HS-27A (cell line): ENCODE results near the gene ALDOC.

Source experiments
- DNase-seq: peaks from one replicate; pipeline ENCODE4 v3.0.0-alpha.2; 2012; ENCODE audit warnings: low read depth, missing footprints

Gene ALDOC

DNA sequence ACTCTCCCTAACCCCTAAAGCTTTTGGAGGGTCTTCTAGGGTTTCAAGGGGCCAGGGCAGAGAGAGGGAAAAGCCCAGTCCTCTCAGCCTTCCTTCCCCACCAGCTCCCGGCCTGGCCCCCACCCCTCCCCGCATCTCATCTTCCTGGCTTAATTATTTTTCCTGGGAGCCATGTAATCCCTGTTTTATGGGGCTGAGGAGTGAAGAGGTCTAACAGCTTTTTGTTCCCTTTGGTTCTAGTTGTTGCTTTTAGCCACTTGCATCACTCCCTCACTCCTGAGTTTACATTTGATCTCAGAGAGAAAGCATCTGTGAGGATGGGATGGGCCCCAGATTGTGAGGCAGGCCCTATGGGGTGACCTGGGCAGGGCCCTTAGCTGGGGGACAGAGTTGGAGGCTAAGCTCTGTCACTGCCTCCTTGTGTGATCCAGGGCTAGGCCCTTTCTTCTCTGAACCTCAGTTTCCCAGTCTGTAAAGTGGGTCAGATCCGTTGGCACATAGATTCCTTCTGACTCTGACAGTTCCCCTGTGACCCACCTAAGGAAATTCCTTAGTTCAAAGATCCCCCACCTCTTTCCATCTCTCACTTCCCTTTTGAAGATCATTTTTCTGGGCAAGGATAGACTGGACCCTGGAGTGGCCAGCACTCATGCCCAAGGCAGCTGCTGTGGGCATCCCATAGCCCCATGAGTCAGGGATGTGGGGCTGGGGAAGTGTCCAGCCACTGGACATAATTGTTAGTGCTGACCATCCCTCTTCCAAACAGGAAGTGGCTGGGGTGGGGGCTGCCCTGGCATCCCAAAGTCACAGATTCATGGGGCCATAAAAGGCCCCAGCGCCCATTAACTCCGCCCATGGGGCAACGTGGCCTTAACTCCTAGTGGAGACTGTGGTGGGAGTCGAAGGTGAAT is 44.4 kb downstream of the ALDOC start:
- DNase-seq = no peak

DNA sequence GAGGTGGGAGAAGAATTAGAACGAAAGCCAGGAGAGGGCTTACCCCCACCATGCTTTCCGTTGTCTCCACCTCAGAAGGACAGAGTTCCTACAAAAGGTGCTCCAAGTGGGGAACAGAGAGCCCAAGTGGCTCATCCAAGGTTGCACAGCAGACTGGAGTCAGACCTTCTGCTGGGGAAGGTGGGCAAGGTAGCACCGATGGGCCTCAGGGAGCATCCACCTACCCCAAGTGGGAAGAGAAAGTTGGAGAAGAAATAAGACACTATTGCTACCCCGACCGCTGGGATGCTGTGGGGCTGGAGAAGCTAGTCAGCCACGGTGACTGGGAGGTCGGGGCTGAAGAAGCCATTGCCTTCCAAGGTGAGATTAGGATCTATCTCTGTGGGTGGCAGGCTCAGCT is 45.8 kb downstream of the ALDOC start:
- DNase-seq = no peak

DNA sequence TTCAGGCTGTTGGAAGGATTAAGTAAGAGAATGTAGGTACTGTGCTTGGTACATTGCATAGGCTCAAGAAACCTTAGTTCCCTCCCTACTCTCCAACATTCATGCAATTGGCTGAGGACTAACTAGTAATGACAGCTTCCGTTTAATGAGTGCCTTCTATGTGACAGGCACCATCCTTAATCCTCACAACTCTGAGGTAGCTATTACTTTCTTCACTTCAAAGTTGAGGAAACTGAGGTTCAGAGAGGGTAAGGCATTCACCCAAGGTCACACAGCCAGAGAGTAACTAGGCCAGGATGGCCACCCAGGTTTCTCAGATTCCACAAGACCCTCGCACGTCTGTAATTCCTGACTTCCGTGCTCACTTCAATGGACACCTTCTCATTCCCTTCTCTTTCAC is 46.4 kb downstream of the ALDOC start:
- DNase-seq = no peak

DNA sequence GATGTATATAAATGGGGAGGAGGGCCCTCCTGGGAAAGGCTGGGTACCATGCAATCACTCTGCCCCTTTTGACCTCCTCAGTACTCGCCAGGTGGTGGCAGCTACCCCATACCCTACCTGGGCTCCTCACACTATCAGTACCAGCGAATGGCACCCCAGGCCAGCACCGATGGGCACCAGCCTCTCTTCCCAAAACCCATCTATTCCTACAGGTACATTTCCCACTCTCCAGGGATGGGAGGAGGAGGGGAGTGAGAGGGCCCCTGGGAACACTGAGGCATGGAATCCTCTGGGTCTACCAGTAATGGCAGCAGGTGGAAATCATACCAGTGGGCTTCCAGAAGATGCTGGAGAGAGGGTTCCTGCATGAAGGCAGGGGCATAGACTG is 47.7 kb downstream of the ALDOC start:
- DNase-seq = no peak

DNA sequence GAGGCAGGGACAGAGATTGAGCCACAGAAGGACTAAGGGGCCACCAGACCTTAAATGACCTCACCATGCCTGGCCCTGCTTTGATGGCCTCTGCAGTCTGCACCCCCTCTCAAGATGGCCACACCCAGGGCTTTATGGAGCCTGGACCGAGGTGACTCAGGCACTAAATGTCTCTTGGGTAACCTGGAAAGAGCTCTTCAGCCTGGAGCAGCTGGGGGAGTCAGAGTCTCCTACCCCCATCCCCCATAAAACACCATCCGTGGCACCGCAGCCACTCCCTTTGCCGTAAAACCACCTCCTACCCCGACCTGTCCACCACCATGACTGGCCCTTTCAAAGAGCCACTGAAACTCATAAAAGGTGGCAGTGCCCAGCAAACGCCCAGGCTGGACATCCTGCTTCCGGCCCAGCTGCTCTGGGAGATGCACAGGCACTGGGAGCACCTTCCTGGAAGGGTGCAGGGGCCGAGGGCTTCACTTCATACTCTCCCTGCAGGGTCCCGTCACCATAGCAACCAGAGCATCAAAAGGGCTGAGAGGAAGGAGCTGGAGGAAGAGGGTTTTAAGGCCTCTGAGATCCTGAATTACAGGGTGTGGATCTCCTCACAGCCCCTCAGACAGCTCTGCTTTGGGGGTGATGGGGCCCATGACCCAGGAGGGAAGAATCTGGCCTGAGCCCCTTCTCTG is 48.2 kb downstream of the ALDOC start:
- no peak for DNase-seq

DNA sequence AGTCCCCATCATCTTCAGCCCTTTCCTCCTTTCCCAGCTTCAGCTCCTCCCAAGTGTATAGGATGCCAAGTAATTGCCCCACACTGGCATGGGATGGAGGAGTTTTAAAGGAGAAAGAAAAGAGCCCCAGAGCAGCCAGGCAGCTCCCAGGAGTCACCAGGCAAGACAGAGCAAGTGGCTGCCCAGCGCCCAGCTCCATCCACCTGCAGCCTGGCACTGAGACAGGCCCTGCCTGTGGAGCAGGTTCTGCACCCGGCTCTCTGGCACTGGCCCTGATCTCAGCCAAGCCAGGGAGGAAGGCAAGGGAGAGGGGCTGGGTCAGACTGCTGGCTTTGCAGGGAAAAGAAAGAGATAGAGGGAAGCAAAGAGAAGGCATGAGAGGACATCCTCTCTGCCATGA is 48.8 kb downstream of the ALDOC start:
- no peak for DNase-seq

DNA sequence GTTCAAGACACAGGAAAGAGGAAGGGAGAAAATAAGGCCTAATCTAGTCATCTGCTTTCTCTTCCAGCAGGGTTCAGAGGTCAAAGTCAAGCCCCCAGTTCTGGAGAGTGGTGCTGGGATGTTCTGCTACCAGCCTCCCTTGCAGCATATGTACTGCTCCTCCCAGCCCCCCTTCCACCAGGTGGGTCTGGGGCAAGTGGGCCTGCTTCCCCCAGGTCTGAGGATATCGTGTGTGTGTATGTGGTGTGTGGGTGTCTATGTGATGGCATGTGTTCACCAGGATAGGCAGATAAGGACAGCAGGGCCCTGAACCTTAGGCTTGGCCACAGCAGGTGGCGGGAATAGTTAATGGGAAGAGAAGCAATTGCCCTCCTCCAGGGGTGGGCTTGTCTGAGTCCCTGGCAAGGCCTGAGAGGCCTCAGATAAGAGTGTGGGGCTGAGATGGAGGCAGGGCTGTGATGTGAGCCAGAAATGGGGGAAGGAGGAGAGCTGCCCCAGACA is 49.5 kb downstream of the ALDOC start:
- DNase-seq = no peak

DNA sequence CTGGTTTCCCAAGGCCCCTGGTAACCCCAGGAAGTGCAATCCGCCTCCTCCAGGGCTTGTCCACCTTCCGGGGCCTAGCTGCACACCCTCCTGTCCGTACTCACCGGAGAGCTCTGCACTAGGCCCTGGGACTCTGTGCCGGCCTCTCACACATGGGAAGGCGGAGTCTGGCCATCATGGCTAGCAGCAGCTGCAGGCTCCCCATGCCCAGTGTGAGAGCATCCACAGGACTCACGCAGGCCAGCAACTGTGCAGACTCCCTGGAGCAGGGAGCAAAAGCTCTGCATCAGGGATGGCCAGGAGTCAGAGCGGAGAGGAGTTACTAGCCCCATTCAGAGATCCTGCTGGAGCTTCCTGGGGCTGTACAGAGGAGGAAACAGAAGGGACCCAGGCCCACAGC is 50.3 kb downstream of the ALDOC start:
- DNase-seq = no peak

DNA sequence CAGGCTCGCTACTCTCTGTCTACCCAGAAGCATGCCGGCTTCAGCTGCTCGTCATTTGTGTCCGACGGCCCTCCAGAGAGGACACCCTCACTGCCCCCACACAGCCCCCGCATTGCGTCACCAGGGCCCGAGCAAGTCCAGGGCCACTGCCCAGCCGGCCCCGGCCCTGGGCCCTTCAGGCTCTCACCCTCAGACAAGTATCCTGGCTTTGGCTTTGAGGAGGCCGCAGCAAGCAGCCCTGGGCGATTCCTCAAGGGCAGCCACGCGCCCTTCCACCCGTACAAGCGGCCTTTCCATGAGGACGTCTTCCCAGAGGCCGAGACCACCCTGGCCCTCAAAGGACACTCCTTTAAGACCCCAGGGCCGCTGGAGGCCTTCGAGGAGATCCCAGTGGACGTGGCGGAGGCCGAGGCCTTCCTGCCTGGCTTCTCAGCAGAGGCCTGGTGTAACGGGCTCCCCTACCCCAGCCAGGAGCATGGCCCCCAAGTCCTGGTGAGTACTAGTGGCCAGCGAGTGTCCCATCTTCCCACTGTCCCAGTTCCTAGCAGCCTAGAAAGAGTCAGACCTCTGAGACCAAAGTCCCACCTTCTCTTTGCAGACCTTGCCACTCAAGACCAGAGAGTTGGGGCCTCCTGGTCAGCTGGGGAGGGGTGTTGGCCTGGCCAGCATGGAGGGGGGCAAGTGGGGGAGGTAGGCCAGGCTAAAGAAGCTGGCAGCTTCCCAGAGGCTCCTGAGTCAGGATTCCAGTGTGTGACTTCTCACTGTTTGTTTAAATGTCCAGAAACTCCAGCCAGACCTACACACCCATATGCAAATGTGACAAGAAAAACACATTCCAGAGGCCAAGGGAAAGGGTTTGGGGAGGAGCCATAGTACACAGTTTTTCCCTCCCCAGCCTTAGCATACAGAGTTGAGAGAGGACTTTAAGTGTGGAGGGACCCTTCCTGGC is 51.9 kb downstream of the ALDOC start:
- peak; percentile 34 for DNase-seq

DNA sequence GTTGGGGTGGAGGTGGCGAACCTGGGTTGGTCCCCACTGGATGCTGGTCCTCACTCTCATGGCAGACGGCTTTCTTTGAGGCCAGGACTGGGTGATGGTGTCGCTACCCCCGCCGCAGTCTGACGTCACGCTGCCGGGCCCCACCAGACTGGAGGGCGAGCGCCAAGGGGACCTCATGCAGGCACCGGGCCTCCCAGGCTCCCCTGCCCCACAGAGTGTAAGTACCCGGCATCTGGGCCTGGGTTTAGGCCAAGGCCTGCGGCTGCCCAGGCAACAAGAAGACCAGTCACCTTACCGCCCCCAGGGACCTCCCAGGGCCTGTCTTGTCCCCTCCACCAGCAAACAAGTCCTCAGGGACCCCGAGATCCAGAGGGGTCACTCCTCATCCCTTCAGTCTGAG is 52.8 kb downstream of the ALDOC start:
- DNase-seq = no peak

DNA sequence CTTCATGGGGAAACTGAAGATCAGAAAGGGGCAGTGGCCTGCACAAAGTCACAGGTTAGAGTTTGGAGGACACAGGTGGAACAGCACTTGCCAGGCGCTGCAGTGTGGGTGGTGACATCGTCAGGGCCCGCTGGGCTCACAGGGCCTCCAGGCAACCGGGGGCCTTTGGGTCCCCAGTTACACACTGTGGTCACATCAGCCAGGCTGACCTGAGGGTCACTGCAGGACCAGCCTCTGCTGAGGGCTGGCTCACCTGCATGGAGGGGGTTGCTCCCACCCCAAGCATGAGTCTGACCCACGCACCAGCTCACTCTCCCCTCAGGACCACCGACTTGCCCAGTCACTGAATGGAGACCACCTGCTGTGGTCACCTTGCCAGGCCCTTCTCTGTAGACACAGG is 53.5 kb downstream of the ALDOC start:
- no peak for DNase-seq
